ENCODE results near the gene SH2D4B. TPM values are rescaled to one million over a fixed set of nuclear protein-coding genes. Genes with fewer than 3 reads are reported as not detected.

The SH2D4B gene
- total RNA-seq, 3 donors from 2014 or later: 0.15 to 0.16 TPM; not detected in 1

- Histone ChIP-seq H3K9me3 (no peaks in the 10 kb centered on the region), H3K36me3 (no peaks in the 10 kb centered on the region), H3K4me1 (no peaks in the 10 kb centered on the region), H3K4me3 (no peak overlapping the region), H3K27me3 (no peaks in the 10 kb centered on the region), H3K27ac (no peak overlapping the region)
- TF ChIP-seq CTCF (IDR thresholded peaks at IDR 0.05): no peak
- no peak for TF ChIP-seq POLR2AphosphoS5 (IDR thresholded peaks at IDR 0.05)
- no peak for TF ChIP-seq POLR2A (IDR thresholded peaks at IDR 0.05)
- no peak for DNase-seq (ENCODE audit: low spot score in 2 of 2)
- intact Hi-C loops (cut with DNase I; ENCODE audit: low total_unique reads): no loop called here
Observed at GRCh38 chr10:80588546-80588945, 50.8 kb downstream of the SH2D4B start.

GRCh38 chr10:80589726-80590373, 52.1 kb downstream of the SH2D4B start:
- Histone ChIP-seq H3K4me1 (no peaks in the 10 kb centered on the region), H3K36me3 (no peaks in the 10 kb centered on the region), H3K4me3 (no peak overlapping the region), H3K27ac (no peak overlapping the region), H3K27me3 (no peaks in the 10 kb centered on the region), H3K9me3 (no peaks in the 10 kb centered on the region)
- TF ChIP-seq POLR2A (IDR thresholded peaks at IDR 0.05): no peak
- no peak for TF ChIP-seq POLR2AphosphoS5 (IDR thresholded peaks at IDR 0.05)
- TF ChIP-seq CTCF (IDR thresholded peaks at IDR 0.05): no peak
- no peak for DNase-seq (ENCODE audit: low spot score in 2 of 2)
- intact Hi-C loops (cut with DNase I; ENCODE audit: low total_unique reads): no loop called here

- intact Hi-C loops (cut with DNase I; ENCODE audit: low total_unique reads): no loop called here
- H3K9me3 ChIP-seq: no peaks in the 10 kb centered on the region
- no peaks in the 10 kb centered on the region for H3K4me1 ChIP-seq
- DNase-seq (ENCODE audit: low spot score in 2 of 2): no peak
- H3K27me3 ChIP-seq: no peaks in the 10 kb centered on the region
- no peak overlapping the region for H3K27ac ChIP-seq
- H3K4me3 ChIP-seq: no peak overlapping the region
- no peak for TF ChIP-seq POLR2AphosphoS5 (IDR thresholded peaks at IDR 0.05)
- no peak for TF ChIP-seq POLR2A (IDR thresholded peaks at IDR 0.05)
- no peak for TF ChIP-seq CTCF (IDR thresholded peaks at IDR 0.05)
- H3K36me3 ChIP-seq: no peaks in the 10 kb centered on the region
Observed at GRCh38 chr10:80590585-80591125, 53.0 kb downstream of the SH2D4B start.

GRCh38 chr10:80596391-80597257, 58.9 kb downstream of the SH2D4B start:
- no peak for DNase-seq (ENCODE audit: low spot score in 2 of 2)
- intact Hi-C loops (cut with DNase I; ENCODE audit: low total_unique reads): no loop called here
- no peak for TF ChIP-seq POLR2A (IDR thresholded peaks at IDR 0.05)
- peak in 1 of 3 donors; percentile 16 for TF ChIP-seq CTCF (IDR thresholded peaks at IDR 0.05)
- Histone ChIP-seq H3K36me3 (no peaks in the 10 kb centered on the region), H3K4me3 (no peak overlapping the region), H3K27me3 (no peaks in the 10 kb centered on the region), H3K9me3 (no peaks in the 10 kb centered on the region), H3K27ac (no peak overlapping the region), H3K4me1 (no peaks in the 10 kb centered on the region)

Measured in breast epithelium (tissue), 4 donors.